ENCODE data around the gene BMP2. TPM values are rescaled to one million over a fixed set of nuclear protein-coding genes. Genes with fewer than 3 reads are reported as not detected.

BMP2 gene
- total RNA-seq, 1 donor from 2014 or later: 9.2 TPM

- peak; percentile 31 for DNase-seq (ENCODE audit: low read depth)
Observed at GRCh38 chr20:6765469-6766058, 1.9 kb upstream of the BMP2 start.

GRCh38 chr20:6766433-6766832 lies 1.1 kb upstream of the BMP2 start:
- Histone ChIP-seq H4K20me1 (ENCODE audit: insufficient read depth, low read length) (peaks cover 18% of the 10 kb centered on the region), H3K4me3 (ENCODE audit: insufficient read depth, low read depth, low read length) (no peak overlapping the region), H3K36me3 (ENCODE audit: insufficient read depth, low read length) (no peaks in the 10 kb centered on the region), H3K4me2 (ENCODE audit: low read length) (no peak overlapping the region), H3K4me1 (ENCODE audit: insufficient read depth, low read length) (peaks cover 13% of the 10 kb centered on the region), H2AFZ (ENCODE audit: low read depth, low read length) (no peak overlapping the region), H3K79me2 (ENCODE audit: insufficient read depth, low read length) (no peaks in the 10 kb centered on the region), H3K27ac (ENCODE audit: low read depth, low read length) (no peak overlapping the region), H3K9me3 (ENCODE audit: insufficient read depth, low read depth, low read length) (no peaks in the 10 kb centered on the region), H3K27me3 (ENCODE audit: insufficient read depth, low read length) (no peaks in the 10 kb centered on the region), H3K9ac (ENCODE audit: low read length) (no peak overlapping the region)
- H3K27me3 Mint-ChIP-seq (ENCODE audit: low read depth, unreplicated experiment): peaks cover 6% of the 10 kb centered on the region
- FAIRE-seq: no peak
- TF ChIP-seq CTCF (IDR thresholded peaks at IDR 0.05; ENCODE audit: insufficient read depth, low read depth, low read length): no peak
- TF ChIP-seq EZH2 (IDR thresholded peaks at IDR 0.05; ENCODE audit: insufficient read depth, low read length): no peak
- H3K4me1 Mint-ChIP-seq (ENCODE audit: low read depth, unreplicated experiment): peaks cover 2% of the 10 kb centered on the region
- no peak overlapping the region for H3K4me3 Mint-ChIP-seq (ENCODE audit: unreplicated experiment)
- H3K27ac Mint-ChIP-seq (ENCODE audit: unreplicated experiment): no peak overlapping the region
- H3K36me3 Mint-ChIP-seq (ENCODE audit: low read depth, unreplicated experiment): no peaks in the 10 kb centered on the region
- DNase-seq (ENCODE audit: low read depth): no peak
- no peaks in the 10 kb centered on the region for H3K9me3 Mint-ChIP-seq (ENCODE audit: unreplicated experiment)

More at GRCh38 chr20:6765469-6766058, 1.9 kb upstream of the BMP2 start:
- Mint-ChIP-seq H3K27me3 (ENCODE audit: low read depth, unreplicated experiment) (peaks cover 6% of the 10 kb centered on the region), H3K27ac (ENCODE audit: unreplicated experiment) (no peak overlapping the region), H3K4me3 (ENCODE audit: unreplicated experiment) (no peak overlapping the region), H3K36me3 (ENCODE audit: low read depth, unreplicated experiment) (no peaks in the 10 kb centered on the region), H3K9me3 (ENCODE audit: unreplicated experiment) (no peaks in the 10 kb centered on the region), H3K4me1 (ENCODE audit: low read depth, unreplicated experiment) (peaks cover 2% of the 10 kb centered on the region)
- Histone ChIP-seq H3K4me3 (ENCODE audit: insufficient read depth, low read depth, low read length) (no peak overlapping the region), H3K4me2 (ENCODE audit: low read length) (no peak overlapping the region), H3K4me1 (ENCODE audit: insufficient read depth, low read length) (peaks cover 12% of the 10 kb centered on the region), H3K79me2 (ENCODE audit: insufficient read depth, low read length) (no peaks in the 10 kb centered on the region), H3K36me3 (ENCODE audit: insufficient read depth, low read length) (no peaks in the 10 kb centered on the region), H3K27me3 (ENCODE audit: insufficient read depth, low read length) (no peaks in the 10 kb centered on the region), H3K27ac (ENCODE audit: low read depth, low read length) (no peak overlapping the region), H3K9ac (ENCODE audit: low read length) (no peak overlapping the region), H2AFZ (ENCODE audit: low read depth, low read length) (no peak overlapping the region), H4K20me1 (ENCODE audit: insufficient read depth, low read length) (peaks cover 13% of the 10 kb centered on the region), H3K9me3 (ENCODE audit: insufficient read depth, low read depth, low read length) (no peaks in the 10 kb centered on the region)
- FAIRE-seq: no peak
- TF ChIP-seq CTCF (IDR thresholded peaks at IDR 0.05; ENCODE audit: insufficient read depth, low read depth, low read length) (peak; percentile 57), EZH2 (IDR thresholded peaks at IDR 0.05; ENCODE audit: insufficient read depth, low read length) (no peak)

GRCh38 chr20:6767126-6767535 lies 355 bp upstream of the BMP2 start:
- DNase-seq (ENCODE audit: low read depth): no peak
- no peaks in the 10 kb centered on the region for H3K9me3 ChIP-seq (ENCODE audit: insufficient read depth, low read depth, low read length)
- Mint-ChIP-seq H3K27me3 (ENCODE audit: low read depth, unreplicated experiment) (peaks cover 6% of the 10 kb centered on the region), H3K4me3 (ENCODE audit: unreplicated experiment) (peak overlapping the region; percentile 86), H3K27ac (ENCODE audit: unreplicated experiment) (no peak overlapping the region), H3K9me3 (ENCODE audit: unreplicated experiment) (no peaks in the 10 kb centered on the region), H3K36me3 (ENCODE audit: low read depth, unreplicated experiment) (no peaks in the 10 kb centered on the region), H3K4me1 (ENCODE audit: low read depth, unreplicated experiment) (peaks cover 2% of the 10 kb centered on the region)
- H3K36me3 ChIP-seq (ENCODE audit: insufficient read depth, low read length): no peaks in the 10 kb centered on the region
- no peak overlapping the region for H2AFZ ChIP-seq (ENCODE audit: low read depth, low read length)
- H3K79me2 ChIP-seq (ENCODE audit: insufficient read depth, low read length): no peaks in the 10 kb centered on the region
- H3K27ac ChIP-seq (ENCODE audit: low read depth, low read length): no peak overlapping the region
- H3K27me3 ChIP-seq (ENCODE audit: insufficient read depth, low read length): no peaks in the 10 kb centered on the region
- H4K20me1 ChIP-seq (ENCODE audit: insufficient read depth, low read length): peaks cover 18% of the 10 kb centered on the region
- TF ChIP-seq EZH2 (IDR thresholded peaks at IDR 0.05; ENCODE audit: insufficient read depth, low read length): no peak
- no peak for TF ChIP-seq CTCF (IDR thresholded peaks at IDR 0.05; ENCODE audit: insufficient read depth, low read depth, low read length)
- peak overlapping the region; percentile 81 for H3K9ac ChIP-seq (ENCODE audit: low read length)
- peaks cover 13% of the 10 kb centered on the region for H3K4me1 ChIP-seq (ENCODE audit: insufficient read depth, low read length)
- FAIRE-seq: no peak
- H3K4me2 ChIP-seq (ENCODE audit: low read length): peak overlapping the region; percentile 87
- peak overlapping the region; percentile 76 for H3K4me3 ChIP-seq (ENCODE audit: insufficient read depth, low read depth, low read length)
